Liver (tissue), 9 donors: ENCODE data around the gene NKD1. TPM values are rescaled to one million over a fixed set of nuclear protein-coding genes. Genes with fewer than 3 reads are reported as not detected.
A peak's percentile ranks its signal among the peaks of the same experiment; 100 is the strongest.

Experiments
- DNase-seq: peaks from one replicate; pipeline ENCODE4 v3.0.0-alpha.2; 2017; ENCODE audit warnings: low spot score
- H3K27ac ChIP-seq, 2 donors: one replicate each; pipeline ENCODE4 v1.7.0; 2013; ENCODE audit warnings: inconsistent platforms in 2 of 2, low read length in 2 of 2, control low read depth in 1 of 2, low read depth in 1 of 2, mild to moderate bottlenecking in 1 of 2
- H3K27me3 ChIP-seq, 4 donors: one replicate each; pipeline versions ENCODE4 v1.6.1 to v1.7.0; 2013; ENCODE audit warnings: low read length in 3 of 4, inconsistent platforms in 1 of 4, mild to moderate bottlenecking in 1 of 4, moderate library complexity in 1 of 4; ENCODE audit not compliant: control insufficient read depth in 4 of 4, insufficient read depth in 4 of 4
- H3K36me3 ChIP-seq, 4 donors: one replicate each; pipeline versions ENCODE4 v1.6.1 to v1.7.0; 2013; ENCODE audit warnings: low read length in 3 of 4, mild to moderate bottlenecking in 3 of 4, low read depth in 1 of 4, moderate library complexity in 1 of 4; ENCODE audit not compliant: control insufficient read depth in 4 of 4, insufficient read depth in 3 of 4
- H3K4me1 ChIP-seq, 4 donors: one replicate each; pipeline versions ENCODE4 v1.6.1 to v1.7.0; 2013; ENCODE audit warnings: low read length in 3 of 4, mild to moderate bottlenecking in 3 of 4, moderate library complexity in 1 of 4; ENCODE audit not compliant: control insufficient read depth in 4 of 4, insufficient read depth in 4 of 4
- H3K4me3 ChIP-seq, 3 donors: one replicate each; pipeline versions ENCODE4 v1.6.1 to v1.7.0; 2013; ENCODE audit warnings: low read length in 3 of 3, control low read depth in 1 of 3, low read depth in 1 of 3, mild to moderate bottlenecking in 1 of 3
- H3K9ac ChIP-seq, 2 donors: one replicate each; pipeline ENCODE4 v1.7.0; 2013; ENCODE audit warnings: low read length in 2 of 2, mild to moderate bottlenecking in 2 of 2, moderate library complexity in 2 of 2, control low read depth in 1 of 2, low read depth in 1 of 2
- H3K9me3 ChIP-seq, 4 donors: one replicate each; pipeline versions ENCODE4 v1.6.1 to v1.7.0; 2013; ENCODE audit warnings: low read length in 3 of 4; ENCODE audit not compliant: control insufficient read depth in 4 of 4
- EGR1 ChIP-seq, 2 donors: IDR thresholded peaks; 2 replicates each; pipeline ENCODE4 v1.6.1; 2016 to 2018; ENCODE audit warnings: antibody characterized with exemption in 2 of 2, low read depth in 2 of 2
- FOXA2 ChIP-seq: IDR thresholded peaks from 2 replicates; pipeline ENCODE4 v1.6.1; 2016; ENCODE audit warnings: antibody characterized with exemption
- GABPA ChIP-seq, 2 donors: IDR thresholded peaks in 1 of 2; conservative IDR thresholded peaks in 1 of 2; 2 replicates each; pipeline ENCODE4 v1.6.1; 2016; ENCODE audit warnings: antibody characterized with exemption in 2 of 2, mild to moderate bottlenecking in 1 of 2, moderate library complexity in 1 of 2
- HNF4A ChIP-seq, 2 donors: conservative IDR thresholded peaks; 2 replicates each; pipeline ENCODE4 v1.6.1; 2016; ENCODE audit warnings: antibody characterized with exemption in 2 of 2, mild to moderate bottlenecking in 2 of 2
- NR2F2 ChIP-seq: IDR thresholded peaks from 2 replicates; pipeline ENCODE4 v1.6.1; 2016; ENCODE audit warnings: antibody characterized with exemption
- REST ChIP-seq: IDR thresholded peaks from 2 replicates; pipeline ENCODE4 v1.6.1; 2016; ENCODE audit warnings: antibody characterized with exemption, mild to moderate bottlenecking
- RXRA ChIP-seq, 2 donors: IDR thresholded peaks; 2 replicates each; pipeline ENCODE4 v1.6.1; 2017 to 2018; ENCODE audit warnings: antibody characterized with exemption in 2 of 2, mild to moderate bottlenecking in 1 of 2
- SP1 ChIP-seq: IDR thresholded peaks from 2 replicates; pipeline ENCODE4 v1.6.1; 2018; ENCODE audit warnings: antibody characterized with exemption, mild to moderate bottlenecking
- TAF1 ChIP-seq: conservative IDR thresholded peaks from 2 replicates; pipeline ENCODE4 v1.6.1; 2016; ENCODE audit warnings: antibody characterized with exemption, mild to moderate bottlenecking
- YY1 ChIP-seq: IDR thresholded peaks from 2 replicates; pipeline ENCODE4 v1.6.1; 2016; ENCODE audit warnings: antibody characterized with exemption, mild to moderate bottlenecking
- WGBS: extraction: QIAGEN DNeasy Blood & Tissue Kit; methylation state at CpG from one replicate; pipeline ENCODE4 v1.1.7; 2013; 5-methylcytosine and 5-hydroxymethylcytosine counted together
- polyA plus RNA-seq, 2 donors: library from polyadenylated mRNA; stranded (reverse) in 1 of 2; unstranded in 1 of 2; fragments of 200-250 nt in 1 of 2; fragments of >200 nt in 1 of 2; fragmentation: Nextera tagmentation in 1 of 2; extraction: Ambion mirVana in 1 of 2; gene quantifications; one replicate each; pipeline versions ENCODE4 v1.2.1 to v1.2.3, GENCODE V29; 2013 to 2015
- total RNA-seq, 2 donors: library from RNA; depleted of rRNA; stranded (reverse); fragments of >200 nt; gene quantifications; one replicate each; pipeline ENCODE4 v1.2.3, GENCODE V29; 2014
- TF ChIP-seq, protein P1 (sequence below): IDR thresholded peaks from 2 replicates; pipeline ENCODE4 v1.6.1; 2016; ENCODE audit warnings: antibody characterized with exemption
- TF ChIP-seq, protein P2 (sequence below): fragments of 150-350 bp; IDR thresholded peaks from 2 replicates; pipeline ENCODE4 v1.5.1; 2017; ENCODE audit warnings: improper control_type of control experiment, low read depth, low read length; ENCODE audit not compliant: missing input control
- donor health status: healthy.
- donor health status: healthy.
- donor health status: healthy.
- donor health status: healthy.
- donor health status: healthy.

Gene NKD1
- total and polyA plus RNA-seq, 4 donors, result 0.28 to 3.5 (median 0.85) TPM

- Histone ChIP-seq H3K9ac (no peak overlapping the region), H3K9me3 (no peaks in the 10 kb centered on the region), H3K36me3 (no peaks in the 10 kb centered on the region), H3K27ac (no peak overlapping the region), H3K4me1 (peaks cover 0 to 4% (median 0%) of the 10 kb centered on the region in 4 donors), H3K27me3 (no peaks in the 10 kb centered on the region), H3K4me3 (no peak overlapping the region)
- 82% methylated on average over 14 of the region's 14 CpGs for WGBS
- no peak for DNase-seq
- peak in 1 of 2 donors; percentile 5 for TF ChIP-seq RXRA (IDR thresholded peaks at IDR 0.05)
- no peak for TF ChIP-seq SP1
Observed at GRCh38 chr16:50602531-50603205, 54.5 kb downstream of the NKD1 start.

- H3K4me1 ChIP-seq, result peaks cover 0 to 3% (median 0%) of the 10 kb centered on the region in 4 donors
- H3K9me3 ChIP-seq, result no peaks in the 10 kb centered on the region
- no peaks in the 10 kb centered on the region for H3K27me3 ChIP-seq
- H3K9ac ChIP-seq, result no peak overlapping the region
- H3K36me3 ChIP-seq, result no peaks in the 10 kb centered on the region
- WGBS, result 85% methylated on average over 18 of the region's 18 CpGs
- no peak overlapping the region for H3K27ac ChIP-seq
- TF ChIP-seq NR2F2 (peak; percentile 45), EGR1 (IDR thresholded peaks at IDR 0.05; ENCODE audit: low read depth in 2 of 2) (no peak), HNF4A (conservative IDR thresholded peaks at IDR 0.05) (no peak), GABPA (IDR thresholded peaks at IDR 0.05 in 1 of 2, conservative IDR thresholded peaks at IDR 0.05 in 1 of 2) (no peak), REST (no peak), RXRA (IDR thresholded peaks at IDR 0.05) (no peak), FOXA2 (no peak)
- TF ChIP-seq, protein P1, sequence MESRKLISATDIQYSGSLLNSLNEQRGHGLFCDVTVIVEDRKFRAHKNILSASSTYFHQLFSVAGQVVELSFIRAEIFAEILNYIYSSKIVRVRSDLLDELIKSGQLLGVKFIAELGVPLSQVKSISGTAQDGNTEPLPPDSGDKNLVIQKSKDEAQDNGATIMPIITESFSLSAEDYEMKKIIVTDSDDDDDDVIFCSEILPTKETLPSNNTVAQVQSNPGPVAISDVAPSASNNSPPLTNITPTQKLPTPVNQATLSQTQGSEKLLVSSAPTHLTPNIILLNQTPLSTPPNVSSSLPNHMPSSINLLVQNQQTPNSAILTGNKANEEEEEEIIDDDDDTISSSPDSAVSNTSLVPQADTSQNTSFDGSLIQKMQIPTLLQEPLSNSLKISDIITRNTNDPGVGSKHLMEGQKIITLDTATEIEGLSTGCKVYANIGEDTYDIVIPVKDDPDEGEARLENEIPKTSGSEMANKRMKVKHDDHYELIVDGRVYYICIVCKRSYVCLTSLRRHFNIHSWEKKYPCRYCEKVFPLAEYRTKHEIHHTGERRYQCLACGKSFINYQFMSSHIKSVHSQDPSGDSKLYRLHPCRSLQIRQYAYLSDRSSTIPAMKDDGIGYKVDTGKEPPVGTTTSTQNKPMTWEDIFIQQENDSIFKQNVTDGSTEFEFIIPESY, result no peak
- no peak for DNase-seq
- no peak overlapping the region for H3K4me3 ChIP-seq
Observed at GRCh38 chr16:50603206-50604064, 55.2 kb downstream of the NKD1 start.

- Histone ChIP-seq H3K9ac (no peak overlapping the region), H3K9me3 (no peaks in the 10 kb centered on the region), H3K27me3 (no peaks in the 10 kb centered on the region), H3K27ac (no peak overlapping the region), H3K4me3 (no peak overlapping the region), H3K36me3 (no peaks in the 10 kb centered on the region), H3K4me1 (no peaks in the 10 kb centered on the region)
- TF ChIP-seq YY1 (no peak), GABPA (IDR thresholded peaks at IDR 0.05 in 1 of 2, conservative IDR thresholded peaks at IDR 0.05 in 1 of 2) (no peak), TAF1 (no peak)
- TF ChIP-seq, protein P2, sequence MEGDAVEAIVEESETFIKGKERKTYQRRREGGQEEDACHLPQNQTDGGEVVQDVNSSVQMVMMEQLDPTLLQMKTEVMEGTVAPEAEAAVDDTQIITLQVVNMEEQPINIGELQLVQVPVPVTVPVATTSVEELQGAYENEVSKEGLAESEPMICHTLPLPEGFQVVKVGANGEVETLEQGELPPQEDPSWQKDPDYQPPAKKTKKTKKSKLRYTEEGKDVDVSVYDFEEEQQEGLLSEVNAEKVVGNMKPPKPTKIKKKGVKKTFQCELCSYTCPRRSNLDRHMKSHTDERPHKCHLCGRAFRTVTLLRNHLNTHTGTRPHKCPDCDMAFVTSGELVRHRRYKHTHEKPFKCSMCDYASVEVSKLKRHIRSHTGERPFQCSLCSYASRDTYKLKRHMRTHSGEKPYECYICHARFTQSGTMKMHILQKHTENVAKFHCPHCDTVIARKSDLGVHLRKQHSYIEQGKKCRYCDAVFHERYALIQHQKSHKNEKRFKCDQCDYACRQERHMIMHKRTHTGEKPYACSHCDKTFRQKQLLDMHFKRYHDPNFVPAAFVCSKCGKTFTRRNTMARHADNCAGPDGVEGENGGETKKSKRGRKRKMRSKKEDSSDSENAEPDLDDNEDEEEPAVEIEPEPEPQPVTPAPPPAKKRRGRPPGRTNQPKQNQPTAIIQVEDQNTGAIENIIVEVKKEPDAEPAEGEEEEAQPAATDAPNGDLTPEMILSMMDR, result no peak
- WGBS, result 98% methylated on average over 2 of the region's 2 CpGs
- DNase-seq, result no peak
Observed at GRCh38 chr16:50604065-50604418, 55.8 kb downstream of the NKD1 start.
